HG02759 (cell line): ENCODE measurements around the gene OR2L2.
"Not testable (repeated sequence)": the region's sequence is repeated elsewhere in the genome, so short reads cannot be mapped to it uniquely, and the experiment has no call there.

ENCODE experiments used
- ATAC-seq: cut with Tn5 transposase; IDR thresholded peaks from one replicate; pipeline ENCODE4 v1.9.1; 2021; ENCODE audit warnings: mild to moderate bottlenecking, moderate library complexity; ENCODE audit not compliant: unreplicated experiment

OR2L2 gene, protein sequence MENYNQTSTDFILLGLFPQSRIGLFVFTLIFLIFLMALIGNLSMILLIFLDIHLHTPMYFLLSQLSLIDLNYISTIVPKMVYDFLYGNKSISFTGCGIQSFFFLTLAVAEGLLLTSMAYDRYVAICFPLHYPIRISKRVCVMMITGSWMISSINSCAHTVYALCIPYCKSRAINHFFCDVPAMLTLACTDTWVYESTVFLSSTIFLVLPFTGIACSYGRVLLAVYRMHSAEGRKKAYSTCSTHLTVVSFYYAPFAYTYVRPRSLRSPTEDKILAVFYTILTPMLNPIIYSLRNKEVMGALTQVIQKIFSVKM

DNA sequence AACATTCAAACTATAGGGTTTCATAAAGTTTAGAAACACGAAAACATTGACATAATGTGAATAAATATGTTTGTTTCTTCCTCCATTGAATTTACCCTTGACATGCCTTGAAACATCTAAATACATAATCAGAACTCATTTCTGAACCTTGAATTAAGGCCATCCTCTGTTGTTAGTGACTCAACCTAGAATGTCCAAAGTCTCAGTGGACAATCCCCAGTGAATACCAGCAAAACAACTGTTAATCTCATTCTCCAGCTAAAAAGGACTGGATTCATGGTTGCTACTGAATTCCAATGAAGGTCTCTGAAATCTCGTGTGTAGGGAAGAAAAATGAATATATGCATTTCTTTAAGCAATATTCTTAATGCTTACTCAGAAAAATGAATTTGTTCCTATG is at the start of gene OR2L2:
Gene OR2L2, plus strand, starts transcription at position 301 of the 400 bp plus-strand sequence. CDS start 8,198 bp downstream, outside the sequence.
- no peak for ATAC-seq

DNA sequence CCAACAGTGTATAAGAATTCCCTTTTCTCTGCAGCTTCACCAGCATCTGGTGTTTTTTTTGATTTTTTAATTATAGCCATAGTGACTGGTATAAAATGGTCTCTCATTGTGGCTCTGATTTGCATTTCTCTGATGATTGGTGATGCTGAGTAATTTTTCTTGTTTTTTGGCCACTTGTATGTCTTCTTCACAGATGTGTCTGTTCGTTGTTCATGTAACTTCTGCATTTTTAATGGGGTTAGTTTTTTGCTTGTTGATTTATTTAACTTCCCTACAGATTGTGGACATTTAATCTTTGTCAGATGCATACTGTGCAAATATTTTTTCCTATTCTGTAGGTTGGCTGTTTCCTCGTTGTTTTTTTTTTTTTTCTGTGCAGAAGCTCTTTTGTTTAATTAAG is 36.9 kb upstream of the OR2L2 start:
- ATAC-seq = no peak

DNA sequence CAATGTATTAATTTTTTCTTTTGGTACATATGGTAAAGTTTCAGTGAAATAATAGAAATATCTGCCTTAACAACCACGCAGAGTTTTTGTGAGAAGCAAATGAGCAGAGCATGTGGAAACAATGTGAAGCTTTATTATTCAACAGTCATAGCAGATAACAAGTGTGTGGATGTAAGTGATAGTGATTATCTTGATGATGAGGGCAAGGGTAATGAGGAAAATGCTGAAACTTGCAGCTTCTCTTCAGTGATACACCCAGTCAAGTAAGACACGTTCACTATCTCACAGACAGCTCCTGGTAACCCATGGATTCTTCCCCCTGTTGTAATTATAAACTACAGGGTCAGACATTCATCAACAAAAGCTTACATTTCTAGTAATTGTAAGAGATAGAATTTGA is 31.1 kb upstream of the OR2L2 start:
- ATAC-seq = no peak

DNA sequence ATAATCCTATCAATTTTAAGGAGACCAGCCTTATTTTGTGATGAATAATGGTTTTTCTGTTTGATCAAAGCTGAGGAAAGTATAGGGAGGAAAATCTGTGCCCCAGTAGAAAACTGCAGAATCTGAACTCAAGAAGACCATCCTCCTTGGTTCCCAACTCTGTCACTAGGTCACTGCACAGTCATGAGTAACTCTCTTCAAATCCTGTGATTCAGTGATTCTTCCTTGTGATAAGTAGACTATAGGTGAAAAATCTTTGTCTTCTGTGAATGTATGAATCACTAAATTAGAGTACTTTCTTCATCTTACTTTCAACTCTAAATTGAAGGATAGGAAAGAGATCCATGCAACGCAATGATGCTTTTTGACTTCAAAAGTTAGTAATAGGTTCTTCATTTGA is 29.7 kb upstream of the OR2L2 start:
- ATAC-seq = no peak

DNA sequence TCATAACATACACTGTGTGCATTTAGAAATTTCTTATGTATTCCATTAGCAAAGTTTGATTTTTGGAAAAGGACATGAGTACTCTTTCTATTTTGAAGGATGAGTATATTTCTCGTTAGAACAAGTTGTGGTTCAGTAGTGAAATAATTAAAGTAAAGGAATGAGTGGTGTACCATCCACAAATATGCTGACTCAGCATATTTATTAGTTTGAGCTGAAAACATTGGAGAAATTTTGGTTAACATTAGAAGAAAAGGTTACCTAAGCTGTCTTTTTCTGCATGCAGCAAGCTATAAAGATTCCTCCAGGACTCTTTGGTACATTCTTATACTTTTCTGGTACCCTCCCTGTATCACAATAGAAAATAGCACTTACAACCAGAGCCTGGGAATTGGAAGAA is 22.1 kb upstream of the OR2L2 start:
- ATAC-seq = no peak

DNA sequence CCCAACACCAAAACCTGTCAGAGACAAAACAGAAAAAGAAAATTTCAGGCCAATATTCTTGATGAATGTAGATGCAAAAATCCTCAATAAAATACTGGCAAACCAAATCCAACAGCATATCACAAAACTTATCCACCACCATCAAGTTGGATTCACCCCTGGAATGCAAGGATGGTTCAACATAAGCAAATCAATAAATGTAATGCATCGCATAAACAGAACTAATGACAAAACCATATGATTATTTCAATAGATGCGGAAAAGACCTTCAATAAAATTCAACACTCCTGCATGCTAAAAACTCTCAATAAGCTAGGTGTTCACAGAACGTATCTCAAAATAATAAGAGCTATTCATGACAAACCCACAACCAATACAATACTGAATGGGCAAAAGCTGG is 20.2 kb upstream of the OR2L2 start:
- no peak for ATAC-seq

DNA sequence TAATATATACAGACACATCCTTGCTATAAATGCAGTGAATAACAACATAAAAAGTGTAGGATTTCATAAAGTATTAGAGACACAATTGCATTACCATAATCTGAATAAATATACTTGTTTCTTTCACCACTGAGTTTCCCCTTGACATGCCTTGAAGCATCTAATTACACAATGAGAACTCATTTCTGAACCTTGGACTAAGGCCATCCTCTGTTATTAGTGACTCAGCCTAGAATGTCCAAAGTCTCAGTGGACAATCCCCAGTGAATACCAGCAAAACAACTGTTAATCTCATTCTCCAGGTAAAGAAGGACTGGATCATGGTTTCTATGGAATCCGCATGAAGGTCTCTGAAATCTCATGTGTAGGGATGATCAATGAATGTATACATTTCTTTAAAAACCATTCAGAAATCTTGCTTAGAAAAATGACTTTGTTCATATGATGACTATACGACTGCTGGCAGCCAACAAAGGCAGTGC is 16.6 kb upstream of the OR2L2 start, which contains the start of gene OR2L5:
Gene OR2L5, plus strand, starts transcription at position 432 of the 482 bp plus-strand sequence. CDS start 8,288 bp downstream, outside the sequence.
- ATAC-seq = no peak

DNA sequence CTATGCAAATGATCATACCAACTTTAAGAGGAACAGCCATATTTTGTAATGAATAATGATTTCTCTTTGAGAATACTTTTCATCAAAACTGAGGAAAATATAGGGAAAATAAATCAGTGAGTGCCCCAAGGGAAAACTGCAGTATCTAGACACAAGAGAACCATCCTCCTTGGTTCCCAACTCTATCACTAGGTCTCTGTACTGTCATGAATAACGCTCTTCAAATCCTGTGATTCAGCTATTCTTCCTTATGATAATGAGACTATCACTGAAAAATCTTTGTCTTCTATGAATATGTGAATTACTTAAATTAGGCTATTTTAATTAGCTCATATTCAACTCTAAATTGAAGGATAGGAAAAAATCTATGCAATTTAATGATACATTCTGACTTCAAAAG is 14.1 kb upstream of the OR2L2 start:
- ATAC-seq = no peak

DNA sequence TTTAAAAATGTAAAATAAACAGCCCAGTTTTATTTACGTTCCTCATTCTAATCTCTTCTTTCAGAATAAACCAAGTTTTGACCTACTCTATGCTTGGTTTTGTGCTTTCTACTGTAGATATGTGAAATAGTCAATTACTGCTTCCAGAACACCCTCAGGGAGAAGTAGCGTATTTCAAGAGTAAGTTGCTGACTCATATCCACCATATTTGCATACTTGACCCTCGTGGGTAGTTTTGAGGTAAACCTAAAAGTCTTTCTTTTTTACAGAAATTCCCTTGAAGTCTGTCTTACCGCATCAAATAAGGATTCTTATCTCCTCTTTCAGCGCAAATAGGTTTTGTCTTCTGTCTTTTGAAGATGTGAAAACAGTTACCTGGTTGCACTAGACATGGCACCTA is 15.3 kb downstream of the OR2L2 start:
- peak; percentile 56 for ATAC-seq

DNA sequence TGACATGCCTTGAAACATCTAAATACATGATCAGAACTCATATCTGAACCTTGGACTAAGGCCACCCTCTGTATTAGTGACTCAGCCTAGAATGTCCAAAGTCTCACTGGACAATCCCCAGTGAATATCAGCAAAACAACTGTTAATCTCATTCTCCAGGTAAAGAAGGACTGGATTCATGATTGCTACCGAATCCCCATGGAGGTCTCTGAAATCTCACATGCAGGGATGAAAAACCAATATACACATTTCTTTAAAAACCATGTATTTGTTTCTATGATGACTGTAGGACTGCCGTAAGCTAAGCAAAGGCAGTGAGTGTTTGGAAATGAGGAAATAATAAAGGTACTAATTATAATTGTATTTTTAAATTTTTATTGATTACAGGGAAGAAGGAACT is 16.7 kb downstream of the OR2L2 start, which contains the start of gene OR2L3:
Gene OR2L3, plus strand, starts transcription at position 301 of the 400 bp plus-strand sequence. CDS start 13,846 bp downstream, outside the sequence.
- no peak for ATAC-seq

DNA sequence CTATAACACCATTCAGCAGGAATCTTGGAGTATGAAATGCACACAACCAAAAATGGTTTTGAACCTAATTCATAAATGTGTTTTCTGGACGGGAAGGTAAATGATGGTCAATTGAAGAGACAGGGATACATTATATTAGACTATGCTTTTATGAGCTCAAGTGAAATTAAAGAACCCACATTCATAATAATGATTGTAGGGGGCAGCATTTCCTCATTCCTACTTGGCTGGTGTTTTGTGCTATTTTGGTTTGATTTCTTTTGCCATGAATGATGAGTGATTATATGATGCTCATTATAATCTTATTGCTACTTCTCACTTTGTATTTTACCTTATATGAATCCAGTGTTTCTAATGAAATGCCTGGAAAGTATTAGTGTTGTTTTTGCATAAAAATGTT is 17.1 kb downstream of the OR2L2 start:
- ATAC-seq = no peak

DNA sequence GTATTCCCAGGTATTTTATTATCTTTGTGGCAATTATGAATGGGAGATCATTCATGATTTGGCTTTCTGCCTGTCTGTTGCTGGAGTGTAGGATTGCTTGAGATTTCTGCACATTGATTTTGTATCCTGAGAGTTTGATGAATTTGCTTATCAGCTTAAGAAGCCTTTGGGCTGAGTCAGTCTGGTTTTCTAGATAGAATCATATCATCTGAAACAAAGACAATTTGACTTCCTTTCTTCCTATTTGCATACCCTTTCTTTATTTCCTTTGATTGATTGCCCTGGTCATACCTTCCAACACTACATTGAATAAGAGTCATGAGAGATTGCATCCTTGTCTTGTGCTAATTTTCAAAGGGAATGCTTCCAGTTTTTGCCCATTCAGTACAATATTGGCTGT is 24.8 kb downstream of the OR2L2 start:
- no peak for ATAC-seq

DNA sequence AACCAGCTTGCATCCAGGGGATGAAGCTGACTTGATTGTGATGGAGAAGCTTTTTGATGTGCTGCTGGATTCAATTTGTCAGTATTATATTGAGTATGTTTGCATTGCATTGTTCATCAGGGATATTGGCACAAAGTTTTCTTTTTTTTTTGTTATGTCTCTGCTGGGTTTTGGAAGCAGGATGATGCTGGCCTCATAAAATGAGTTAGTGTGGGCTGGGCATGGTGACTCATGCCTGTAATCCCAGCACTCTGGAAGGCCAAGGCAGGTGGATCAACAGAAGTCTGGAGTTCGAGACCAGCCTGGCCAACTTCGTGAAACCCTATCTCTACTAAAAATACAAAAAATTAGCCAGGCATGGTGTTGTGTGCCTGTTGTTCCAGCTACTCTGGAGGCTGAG is 25.4 kb downstream of the OR2L2 start:
- no peak for ATAC-seq

DNA sequence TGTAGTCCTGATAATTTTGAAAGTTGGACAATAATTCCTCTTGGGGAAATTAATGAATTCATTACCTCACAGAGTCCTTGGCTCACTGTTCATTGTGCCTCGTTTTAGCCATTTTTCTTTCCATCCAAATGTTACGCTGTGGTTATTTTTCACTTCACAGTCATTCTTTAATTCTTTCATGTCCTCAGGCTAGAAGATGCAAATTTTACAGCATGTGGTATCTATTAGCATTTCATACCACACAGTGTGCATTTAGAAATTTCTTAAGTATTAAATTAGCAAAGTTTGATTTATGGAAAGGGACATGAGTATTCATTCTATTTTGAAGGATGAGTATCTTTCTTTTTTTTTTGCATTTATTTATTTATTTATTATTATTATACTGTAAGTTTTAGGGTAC is 35.2 kb downstream of the OR2L2 start:
- ATAC-seq = no peak

DNA sequence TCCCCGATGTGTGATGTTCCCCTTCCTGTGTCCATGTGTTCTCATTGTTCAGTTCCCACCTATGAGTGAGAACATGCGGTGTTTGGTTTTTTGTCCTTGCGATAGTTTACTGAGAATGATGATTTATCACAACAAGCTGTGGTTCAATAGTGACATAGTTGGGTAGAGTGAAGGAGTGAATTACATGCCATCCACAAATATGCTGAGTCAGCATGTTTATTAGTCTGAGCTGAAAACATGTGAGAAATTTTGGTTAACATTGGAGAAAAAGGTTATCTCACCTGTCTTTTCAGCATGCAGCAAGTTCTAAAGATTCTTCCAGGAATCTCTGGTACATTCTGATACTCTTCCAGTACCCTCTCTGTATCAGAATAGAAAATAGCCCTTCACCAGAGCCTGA is 35.7 kb downstream of the OR2L2 start:
- ATAC-seq = no peak

DNA sequence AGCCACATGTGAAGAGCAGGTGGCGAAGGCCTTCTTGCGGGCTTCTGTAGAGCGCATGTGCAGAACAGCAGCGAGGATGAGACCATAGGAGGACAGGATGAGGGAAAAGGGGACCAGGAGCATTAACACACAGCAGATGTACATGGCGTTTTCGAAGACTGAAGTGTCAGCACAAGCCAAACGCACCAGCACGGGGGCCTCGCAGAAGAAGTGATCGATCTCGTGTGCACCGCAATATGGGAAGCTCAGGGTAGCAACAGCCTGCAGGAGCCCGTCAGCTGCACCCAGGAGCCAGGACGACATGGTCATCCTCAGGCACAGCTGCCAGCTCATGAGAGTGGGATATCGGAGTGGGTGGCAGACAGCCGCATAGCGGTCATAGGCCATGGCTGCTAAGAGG is 54.0 kb downstream of the OR2L2 start:
- ATAC-seq = not testable (repeated sequence)
